Activated naive CD8-positive, alpha-beta T cell (primary cell): ENCODE results near the gene CFAP206.

Experiments used
- H3K27ac Mint-ChIP-seq: one replicate; pipeline ENCODE4 v1.8.0; 2021; ENCODE audit warnings: mixed read lengths
- H3K27me3 Mint-ChIP-seq: one replicate; pipeline ENCODE4 v1.8.0; 2021; ENCODE audit warnings: mixed read lengths
- H3K36me3 Mint-ChIP-seq: one replicate; pipeline ENCODE4 v1.8.0; 2021; ENCODE audit warnings: mixed read lengths
- H3K4me1 Mint-ChIP-seq: one replicate; pipeline ENCODE4 v1.8.0; 2021; ENCODE audit warnings: low read depth, mixed read lengths
- H3K4me3 Mint-ChIP-seq: one replicate; pipeline ENCODE4 v1.8.0; 2021; ENCODE audit warnings: mild to moderate bottlenecking, mixed read lengths
- H3K9me3 Mint-ChIP-seq: one replicate; pipeline ENCODE4 v1.8.0; 2021; ENCODE audit warnings: low read depth, mixed read lengths

The CFAP206 gene

GRCh38 chr6:87396595-87397392, 11.0 kb upstream of the CFAP206 start:
- peaks cover 2% of the 10 kb centered on the region for H3K4me1 Mint-ChIP-seq
- H3K27me3 Mint-ChIP-seq, result no peaks in the 10 kb centered on the region
- peaks cover 4% of the 10 kb centered on the region for H3K36me3 Mint-ChIP-seq
- H3K4me3 Mint-ChIP-seq, result no peak overlapping the region
- H3K9me3 Mint-ChIP-seq, result no peaks in the 10 kb centered on the region
- no peak overlapping the region for H3K27ac Mint-ChIP-seq

DNA sequence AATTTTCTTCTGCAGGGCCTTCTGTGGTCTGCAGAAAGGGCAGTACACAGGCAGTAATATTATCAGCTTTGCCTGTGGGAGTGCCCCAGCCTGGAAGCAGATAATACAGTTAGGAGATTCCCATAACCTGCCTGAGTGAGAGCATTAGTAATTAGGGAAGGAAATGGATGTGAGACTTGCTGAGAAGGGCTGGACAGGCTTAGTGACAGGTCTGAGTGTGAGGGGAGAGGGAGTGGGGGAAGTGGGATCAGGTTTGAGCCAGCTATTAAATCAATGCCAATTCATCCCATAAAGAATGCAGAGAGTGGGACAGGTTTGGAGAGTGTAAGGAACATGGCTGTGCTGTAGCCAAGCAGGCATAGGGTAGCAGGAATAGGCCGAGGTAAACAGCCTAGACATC, 10.1 kb upstream of the CFAP206 start:
- H3K9me3 Mint-ChIP-seq, result no peaks in the 10 kb centered on the region
- H3K27ac Mint-ChIP-seq, result no peak overlapping the region
- peaks cover 4% of the 10 kb centered on the region for H3K36me3 Mint-ChIP-seq
- H3K27me3 Mint-ChIP-seq, result no peaks in the 10 kb centered on the region
- H3K4me3 Mint-ChIP-seq, result no peak overlapping the region
- peaks cover 2% of the 10 kb centered on the region for H3K4me1 Mint-ChIP-seq

DNA sequence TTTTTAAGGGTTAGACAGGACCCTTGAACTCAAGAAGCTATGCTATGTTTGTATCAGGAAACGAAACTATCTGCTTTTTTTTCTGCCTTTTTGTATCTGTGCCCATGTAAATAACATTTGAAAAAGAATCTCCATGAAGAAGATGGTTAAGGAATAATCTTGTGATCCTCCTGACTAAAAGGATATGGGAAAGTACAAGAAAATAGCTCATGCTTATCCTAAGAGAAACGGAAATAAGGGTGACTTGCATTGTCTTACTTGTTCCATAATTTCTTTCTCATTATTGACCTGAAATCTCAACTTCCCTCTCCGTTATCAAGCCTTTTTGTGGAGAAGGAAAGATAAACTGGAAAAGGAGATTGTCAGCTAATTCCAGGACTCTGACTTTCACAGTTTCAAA, 5.9 kb upstream of the CFAP206 start:
- Mint-ChIP-seq H3K4me3 (no peak overlapping the region), H3K9me3 (no peaks in the 10 kb centered on the region), H3K36me3 (no peaks in the 10 kb centered on the region), H3K27me3 (peaks cover 8% of the 10 kb centered on the region), H3K27ac (no peak overlapping the region), H3K4me1 (no peaks in the 10 kb centered on the region)

DNA sequence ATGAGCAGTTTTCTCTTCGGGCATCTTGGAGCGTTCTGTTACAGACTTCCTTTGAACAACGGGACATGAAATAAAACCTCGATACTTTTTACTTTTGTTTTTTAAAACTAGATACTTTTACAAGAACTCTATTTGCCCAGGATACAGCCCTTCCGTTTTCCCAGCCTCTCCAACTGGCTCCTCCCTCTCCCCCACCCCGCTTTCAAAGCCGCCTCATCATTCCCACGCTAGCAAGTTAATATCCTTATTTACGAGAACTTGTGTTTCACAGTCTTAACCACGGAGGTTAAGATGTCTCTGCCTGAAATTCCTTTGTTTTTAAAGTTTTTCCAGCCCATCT, 241 bp upstream of the CFAP206 start:
- Mint-ChIP-seq H3K4me3 (peak overlapping the region; percentile 90), H3K9me3 (no peaks in the 10 kb centered on the region), H3K27ac (no peak overlapping the region), H3K27me3 (peaks cover 12% of the 10 kb centered on the region), H3K36me3 (no peaks in the 10 kb centered on the region), H3K4me1 (peaks cover 6% of the 10 kb centered on the region)

DNA sequence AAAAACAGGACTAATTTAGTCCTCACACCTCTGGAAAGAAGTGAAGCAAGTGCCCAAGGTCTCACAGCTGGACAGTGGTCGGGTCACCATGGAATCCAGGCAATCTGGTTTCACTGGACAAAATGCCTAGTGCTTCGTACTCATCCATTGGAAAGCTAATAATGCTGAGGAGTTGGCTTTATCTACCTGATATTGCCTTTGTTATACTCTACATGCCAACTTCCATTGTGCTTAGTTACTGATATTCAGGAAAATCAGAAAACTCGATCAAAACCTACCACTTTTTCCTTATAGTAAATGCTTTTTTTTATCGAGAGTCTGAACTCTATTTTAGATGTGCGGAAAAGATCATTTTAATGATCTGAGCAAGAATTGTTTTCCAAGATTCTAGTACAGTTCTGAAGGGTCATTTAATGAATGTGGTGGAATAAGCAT, 966 bp downstream of the CFAP206 start:
- Mint-ChIP-seq H3K27me3 (peaks cover 12% of the 10 kb centered on the region), H3K36me3 (no peaks in the 10 kb centered on the region), H3K27ac (peak overlapping the region; percentile 22), H3K9me3 (no peaks in the 10 kb centered on the region), H3K4me3 (peak overlapping the region; percentile 90), H3K4me1 (peaks cover 6% of the 10 kb centered on the region)

GRCh38 chr6:87419266-87419665, 11.5 kb downstream of the CFAP206 start:
- no peaks in the 10 kb centered on the region for H3K36me3 Mint-ChIP-seq
- no peaks in the 10 kb centered on the region for H3K4me1 Mint-ChIP-seq
- no peak overlapping the region for H3K27ac Mint-ChIP-seq
- no peaks in the 10 kb centered on the region for H3K27me3 Mint-ChIP-seq
- no peaks in the 10 kb centered on the region for H3K9me3 Mint-ChIP-seq
- no peak overlapping the region for H3K4me3 Mint-ChIP-seq

GRCh38 chr6:87420360-87420759, 12.6 kb downstream of the CFAP206 start:
- Mint-ChIP-seq H3K36me3 (no peaks in the 10 kb centered on the region), H3K4me3 (no peak overlapping the region), H3K4me1 (no peaks in the 10 kb centered on the region), H3K27ac (no peak overlapping the region), H3K9me3 (no peaks in the 10 kb centered on the region), H3K27me3 (no peaks in the 10 kb centered on the region)

GRCh38 chr6:87421576-87421975, 13.8 kb downstream of the CFAP206 start:
- no peak overlapping the region for H3K27ac Mint-ChIP-seq
- no peaks in the 10 kb centered on the region for H3K27me3 Mint-ChIP-seq
- no peak overlapping the region for H3K4me3 Mint-ChIP-seq
- no peaks in the 10 kb centered on the region for H3K4me1 Mint-ChIP-seq
- no peaks in the 10 kb centered on the region for H3K36me3 Mint-ChIP-seq
- no peaks in the 10 kb centered on the region for H3K9me3 Mint-ChIP-seq

GRCh38 chr6:87426789-87427188, 19.0 kb downstream of the CFAP206 start:
- no peak overlapping the region for H3K4me3 Mint-ChIP-seq

DNA sequence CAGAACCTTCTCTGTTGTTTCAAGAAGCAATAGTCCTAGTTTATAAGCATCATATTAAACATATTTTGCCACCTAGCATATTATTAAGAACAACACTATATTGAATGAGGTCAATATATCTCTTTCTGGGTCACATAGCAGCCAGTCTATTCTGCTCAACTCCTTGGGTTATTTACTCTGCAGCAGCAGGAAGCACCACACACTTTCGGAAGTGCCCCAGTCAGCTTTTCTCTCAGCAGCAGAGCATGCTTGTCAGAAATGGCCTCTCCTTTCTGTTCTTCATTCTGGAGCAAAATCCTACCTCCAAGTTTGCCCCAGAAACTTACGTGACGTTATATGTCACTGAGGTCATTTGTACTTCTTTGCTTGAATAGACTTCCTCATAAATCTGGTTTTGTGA, 22.7 kb downstream of the CFAP206 start:
- Mint-ChIP-seq H3K9me3 (no peaks in the 10 kb centered on the region), H3K27ac (no peak overlapping the region), H3K4me3 (no peak overlapping the region), H3K36me3 (no peaks in the 10 kb centered on the region), H3K27me3 (peaks cover 5% of the 10 kb centered on the region), H3K4me1 (no peaks in the 10 kb centered on the region)

More at GRCh38 chr6:87426789-87427188, 19.0 kb downstream of the CFAP206 start:
- peaks cover 1% of the 10 kb centered on the region for H3K27me3 Mint-ChIP-seq
- no peaks in the 10 kb centered on the region for H3K9me3 Mint-ChIP-seq
- no peaks in the 10 kb centered on the region for H3K4me1 Mint-ChIP-seq
- no peak overlapping the region for H3K27ac Mint-ChIP-seq
- H3K36me3 Mint-ChIP-seq, result no peaks in the 10 kb centered on the region

GRCh38 chr6:87431263-87431662, 23.5 kb downstream of the CFAP206 start:
- H3K4me1 Mint-ChIP-seq, result no peaks in the 10 kb centered on the region
- H3K27me3 Mint-ChIP-seq, result peaks cover 5% of the 10 kb centered on the region
- H3K9me3 Mint-ChIP-seq, result no peaks in the 10 kb centered on the region
- no peaks in the 10 kb centered on the region for H3K36me3 Mint-ChIP-seq
- H3K27ac Mint-ChIP-seq, result no peak overlapping the region
- no peak overlapping the region for H3K4me3 Mint-ChIP-seq

DNA sequence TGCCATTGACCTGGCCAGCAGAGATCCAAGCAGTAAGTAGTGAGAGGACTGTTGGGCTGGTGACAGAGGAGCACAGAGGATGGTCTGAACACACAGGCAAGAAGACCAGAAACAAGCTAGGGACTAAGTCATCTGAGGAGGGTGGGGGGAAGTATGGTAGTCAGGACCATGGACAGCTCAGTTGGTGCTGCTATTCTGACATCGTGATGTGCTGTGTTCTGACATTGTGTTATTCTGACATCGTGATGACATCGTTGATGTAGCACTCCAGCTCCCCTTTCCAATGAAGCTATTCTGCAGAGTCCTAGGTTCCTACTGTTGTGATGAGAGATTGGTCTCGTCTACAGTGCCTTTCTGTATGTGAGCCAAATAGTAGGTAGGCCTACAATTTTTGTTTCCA, 28.7 kb downstream of the CFAP206 start:
- Mint-ChIP-seq H3K27ac (no peak overlapping the region), H3K27me3 (peaks cover 6% of the 10 kb centered on the region), H3K36me3 (no peaks in the 10 kb centered on the region), H3K9me3 (no peaks in the 10 kb centered on the region), H3K4me1 (no peaks in the 10 kb centered on the region), H3K4me3 (no peak overlapping the region)

DNA sequence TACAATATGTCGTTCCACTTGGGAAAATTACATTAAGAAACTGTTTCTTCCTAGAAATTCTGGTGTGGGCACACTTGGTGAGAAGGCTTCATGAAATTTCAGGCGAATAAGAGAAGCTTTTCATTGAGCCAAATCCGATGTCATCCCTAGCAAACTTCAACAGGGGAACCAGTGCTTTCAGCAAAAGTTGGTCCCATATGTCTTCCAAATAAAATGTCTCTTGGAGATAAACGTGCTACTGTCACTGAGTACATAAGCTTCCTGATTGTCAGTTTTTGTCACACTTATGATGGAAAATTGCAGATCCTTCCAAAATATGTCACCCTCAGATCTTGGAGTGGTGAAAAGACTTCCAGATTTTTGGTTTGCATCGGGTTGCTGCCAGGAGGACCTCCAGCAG, 33.9 kb downstream of the CFAP206 start:
- Mint-ChIP-seq H3K4me1 (no peaks in the 10 kb centered on the region), H3K27me3 (peaks cover 20% of the 10 kb centered on the region), H3K27ac (no peak overlapping the region), H3K4me3 (no peak overlapping the region), H3K9me3 (peaks cover 4% of the 10 kb centered on the region), H3K36me3 (peaks cover 3% of the 10 kb centered on the region)

- Mint-ChIP-seq H3K9me3 (peaks cover 7% of the 10 kb centered on the region), H3K4me3 (no peak overlapping the region), H3K36me3 (peaks cover 7% of the 10 kb centered on the region), H3K27ac (no peak overlapping the region), H3K4me1 (no peaks in the 10 kb centered on the region), H3K27me3 (peaks cover 31% of the 10 kb centered on the region)
Observed at GRCh38 chr6:87444362-87444761, 36.6 kb downstream of the CFAP206 start.

- Mint-ChIP-seq H3K9me3 (peaks cover 7% of the 10 kb centered on the region), H3K36me3 (peaks cover 3% of the 10 kb centered on the region), H3K4me1 (no peaks in the 10 kb centered on the region), H3K27ac (no peak overlapping the region), H3K27me3 (peaks cover 28% of the 10 kb centered on the region), H3K4me3 (no peak overlapping the region)
Observed at GRCh38 chr6:87465051-87465450, 57.3 kb downstream of the CFAP206 start.
